ENCODE results near the gene HNF1A. TPM values are rescaled to one million over a fixed set of nuclear protein-coding genes. Genes with fewer than 3 reads are reported as not detected.

The HNF1A gene
- total and polyA plus RNA-seq, 2 of the 13 experiments (the other 11 are each of a cell fraction or from before 2014, with no cell fraction given), result 13.4 to 34.7 TPM

GRCh38 chr12:120938496-120938895 is 39.8 kb upstream of the HNF1A start (continued):
- TF ChIP-seq PREB (CRISPR knock-in tag; IDR thresholded peaks at IDR 0.05), result no peak
- TF ChIP-seq HNRNPL (IDR thresholded peaks at IDR 0.05; ENCODE audit: low read depth, low read length), result no peak
- no peak for TF ChIP-seq SP140L (CRISPR knock-in tag; IDR thresholded peaks at IDR 0.05; ENCODE audit: borderline replicate concordance)

DNA sequence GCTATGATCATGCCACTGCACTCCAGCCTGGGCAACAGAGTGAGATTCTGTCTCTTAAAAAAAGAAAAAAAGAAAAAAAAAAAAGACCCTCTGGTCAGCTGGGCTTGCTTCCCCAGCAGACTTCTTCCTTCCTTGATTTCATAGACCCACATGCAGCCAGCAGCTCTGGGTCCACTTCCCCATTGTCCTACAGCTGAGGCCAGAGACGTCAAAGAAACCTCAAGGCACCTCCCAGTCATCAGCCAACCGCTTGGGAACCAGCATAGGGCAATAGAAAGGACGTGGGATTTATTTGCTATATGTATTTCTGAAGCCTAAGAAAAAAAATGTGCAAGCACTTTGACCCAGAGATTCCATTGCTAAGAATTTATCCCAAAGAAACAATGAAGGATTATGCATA is 38.8 kb upstream of the HNF1A start:
- H3K27ac ChIP-seq (ENCODE audit: extremely low read length, insufficient read depth, low read length), result no peak overlapping the region
- intact Hi-C loops (cut with micrococcal nuclease; ENCODE audit: unreplicated experiment) (no loop called here), in situ Hi-C loops (cut with HindIII; ENCODE audit: extremely low pct_ligation_motif_present, low pct_unique_long_range_greater_than_20kb) (no loop called here)
- H3K4me1 ChIP-seq (ENCODE audit: insufficient read depth, low read length), result peaks cover 50% of the 10 kb centered on the region
- H3K27me3 ChIP-seq (ENCODE audit: control insufficient read depth in 1 of 2, insufficient read depth in 2 of 2, low read length in 2 of 2), result no peaks in the 10 kb centered on the region; a peak in 1 of 5 replicates
- no peak for FAIRE-seq
- no peak for ATAC-seq
- H3K4me3 ChIP-seq (replicated peaks in 1 of 3; ENCODE audit: insufficient read depth in 1 of 3, low read depth in 2 of 3, low read length in 3 of 3), result no peak overlapping the region
- H3K4me2 ChIP-seq (ENCODE audit: low read depth, low read length), result 0 out of 2 replicates have a peak overlapping the region, but pooled peaks have one; percentile 27
- H3K79me2 ChIP-seq (ENCODE audit: insufficient read depth, low read length), result no peaks in the 10 kb centered on the region
- H4K20me1 ChIP-seq (ENCODE audit: insufficient read depth, low read length), result 0 out of 2 replicates have a peak, but pooled peaks cover 3% of the 10 kb centered on the region
- H2AFZ ChIP-seq (ENCODE audit: low read length), result no peak overlapping the region
- no TSS peak for BruUV-seq (replicated peaks)
- no peak overlapping the region for H3K9ac ChIP-seq (ENCODE audit: insufficient read depth, low read depth, low read length)
- ChIA-PET POLR2A (interaction anchor here (1.4 to 2.2 kb wide), 4 partner anchors 20 to 40 kb away, joined by 4 to 8 read pairs (median 4); partner anchors contain the start of gene HNF1A), CTCF (ENCODE audit: low intra/inter-chr PET ratio, low total read pairs) (no interaction called here)
- H3K36me3 ChIP-seq (replicated peaks in 1 of 2; ENCODE audit: control insufficient read depth in 1 of 2, insufficient read depth in 2 of 2, low read length in 2 of 2), result no peaks in the 10 kb centered on the region
- H3K9me3 ChIP-seq (ENCODE audit: low read length), result no peaks in the 10 kb centered on the region
- 11% methylated on average over 3 of the region's 3 CpGs for WGBS (ENCODE audit: low lambda C conversion rate)
- no peak for DNase-seq (ENCODE audit: low spot score)
- TF ChIP-seq, protein P1, sequence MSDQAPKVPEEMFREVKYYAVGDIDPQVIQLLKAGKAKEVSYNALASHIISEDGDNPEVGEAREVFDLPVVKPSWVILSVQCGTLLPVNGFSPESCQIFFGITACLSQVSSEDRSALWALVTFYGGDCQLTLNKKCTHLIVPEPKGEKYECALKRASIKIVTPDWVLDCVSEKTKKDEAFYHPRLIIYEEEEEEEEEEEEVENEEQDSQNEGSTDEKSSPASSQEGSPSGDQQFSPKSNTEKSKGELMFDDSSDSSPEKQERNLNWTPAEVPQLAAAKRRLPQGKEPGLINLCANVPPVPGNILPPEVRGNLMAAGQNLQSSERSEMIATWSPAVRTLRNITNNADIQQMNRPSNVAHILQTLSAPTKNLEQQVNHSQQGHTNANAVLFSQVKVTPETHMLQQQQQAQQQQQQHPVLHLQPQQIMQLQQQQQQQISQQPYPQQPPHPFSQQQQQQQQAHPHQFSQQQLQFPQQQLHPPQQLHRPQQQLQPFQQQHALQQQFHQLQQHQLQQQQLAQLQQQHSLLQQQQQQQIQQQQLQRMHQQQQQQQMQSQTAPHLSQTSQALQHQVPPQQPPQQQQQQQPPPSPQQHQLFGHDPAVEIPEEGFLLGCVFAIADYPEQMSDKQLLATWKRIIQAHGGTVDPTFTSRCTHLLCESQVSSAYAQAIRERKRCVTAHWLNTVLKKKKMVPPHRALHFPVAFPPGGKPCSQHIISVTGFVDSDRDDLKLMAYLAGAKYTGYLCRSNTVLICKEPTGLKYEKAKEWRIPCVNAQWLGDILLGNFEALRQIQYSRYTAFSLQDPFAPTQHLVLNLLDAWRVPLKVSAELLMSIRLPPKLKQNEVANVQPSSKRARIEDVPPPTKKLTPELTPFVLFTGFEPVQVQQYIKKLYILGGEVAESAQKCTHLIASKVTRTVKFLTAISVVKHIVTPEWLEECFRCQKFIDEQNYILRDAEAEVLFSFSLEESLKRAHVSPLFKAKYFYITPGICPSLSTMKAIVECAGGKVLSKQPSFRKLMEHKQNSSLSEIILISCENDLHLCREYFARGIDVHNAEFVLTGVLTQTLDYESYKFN (CRISPR knock-in tag; conservative IDR thresholded peaks at IDR 0.05), result no peak
- TF ChIP-seq NFYC (CRISPR knock-in tag; IDR thresholded peaks at IDR 0.05) (no peak), ZNF883 (CRISPR knock-in tag; IDR thresholded peaks at IDR 0.05; ENCODE audit: not compliant biosample characterization) (no peak), RBM39 (IDR thresholded peaks at IDR 0.05; ENCODE audit: low read depth, low read length, poor library complexity, severe bottlenecking) (no peak), ARID3A (IDR thresholded peaks at IDR 0.05; ENCODE audit: low read depth, low read length) (no peak), GPN1 (CRISPR knock-in tag; IDR thresholded peaks at IDR 0.05; ENCODE audit: borderline replicate concordance) (no peak), FOXK2 (IDR thresholded peaks at IDR 0.05) (no peak), KMT2A (CRISPR knock-in tag; IDR thresholded peaks at IDR 0.05) (no peak), POLR2AphosphoS2 (IDR thresholded peaks at IDR 0.05; ENCODE audit: low read depth, low read length) (no peak), TSC22D2 (CRISPR knock-in tag; IDR thresholded peaks at IDR 0.05; ENCODE audit: borderline replicate concordance) (no peak)
- TF ChIP-seq, protein P2, sequence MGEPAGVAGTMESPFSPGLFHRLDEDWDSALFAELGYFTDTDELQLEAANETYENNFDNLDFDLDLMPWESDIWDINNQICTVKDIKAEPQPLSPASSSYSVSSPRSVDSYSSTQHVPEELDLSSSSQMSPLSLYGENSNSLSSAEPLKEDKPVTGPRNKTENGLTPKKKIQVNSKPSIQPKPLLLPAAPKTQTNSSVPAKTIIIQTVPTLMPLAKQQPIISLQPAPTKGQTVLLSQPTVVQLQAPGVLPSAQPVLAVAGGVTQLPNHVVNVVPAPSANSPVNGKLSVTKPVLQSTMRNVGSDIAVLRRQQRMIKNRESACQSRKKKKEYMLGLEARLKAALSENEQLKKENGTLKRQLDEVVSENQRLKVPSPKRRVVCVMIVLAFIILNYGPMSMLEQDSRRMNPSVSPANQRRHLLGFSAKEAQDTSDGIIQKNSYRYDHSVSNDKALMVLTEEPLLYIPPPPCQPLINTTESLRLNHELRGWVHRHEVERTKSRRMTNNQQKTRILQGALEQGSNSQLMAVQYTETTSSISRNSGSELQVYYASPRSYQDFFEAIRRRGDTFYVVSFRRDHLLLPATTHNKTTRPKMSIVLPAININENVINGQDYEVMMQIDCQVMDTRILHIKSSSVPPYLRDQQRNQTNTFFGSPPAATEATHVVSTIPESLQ (CRISPR knock-in tag; conservative IDR thresholded peaks at IDR 0.05), result no peak
- TF ChIP-seq, protein P3, sequence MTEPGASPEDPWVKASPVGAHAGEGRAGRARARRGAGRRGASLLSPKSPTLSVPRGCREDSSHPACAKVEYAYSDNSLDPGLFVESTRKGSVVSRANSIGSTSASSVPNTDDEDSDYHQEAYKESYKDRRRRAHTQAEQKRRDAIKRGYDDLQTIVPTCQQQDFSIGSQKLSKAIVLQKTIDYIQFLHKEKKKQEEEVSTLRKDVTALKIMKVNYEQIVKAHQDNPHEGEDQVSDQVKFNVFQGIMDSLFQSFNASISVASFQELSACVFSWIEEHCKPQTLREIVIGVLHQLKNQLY (CRISPR knock-in tag; IDR thresholded peaks at IDR 0.05), result no peak

Measured in HepG2 (cell line).